ENCODE data around the gene ENKD1.

- TF ChIP-seq EZH2 (conservative IDR thresholded peaks at IDR 0.05; ENCODE audit: low read depth, low read length) (no peak), ZNF782 (CRISPR knock-in tag; IDR thresholded peaks at IDR 0.05; ENCODE audit: borderline replicate concordance) (no peak), ZNF12 (CRISPR knock-in tag; IDR thresholded peaks at IDR 0.05) (no peak), POLR2A (IDR thresholded peaks at IDR 0.05; ENCODE audit: insufficient read depth in 1 of 2, low read depth in 2 of 2, low read length in 2 of 2) (no peak), STAT6 (CRISPR knock-in tag; IDR thresholded peaks at IDR 0.05; ENCODE audit: borderline replicate concordance) (no peak), CTCF (CRISPR knock-in tag; IDR thresholded peaks at IDR 0.05) (no peak), ZNF34 (CRISPR knock-in tag; IDR thresholded peaks at IDR 0.05; ENCODE audit: borderline replicate concordance) (no peak), ELF1 (CRISPR knock-in tag; IDR thresholded peaks at IDR 0.05) (no peak), GABPA (IDR thresholded peaks at IDR 0.05; ENCODE audit: low read depth, low read length) (no peak), GABPA (CRISPR knock-in tag; IDR thresholded peaks at IDR 0.05; ENCODE audit: low read depth) (no peak)
Measured at GRCh38 chr16:67701420-67701819, 34.9 kb upstream of the ENKD1 start.

Measured in HepG2 (cell line).